ENCODE results near the gene HCFC1. TPM values are rescaled to one million over a fixed set of nuclear protein-coding genes. Genes with fewer than 3 reads are reported as not detected.
A peak's percentile ranks its signal among the peaks of the same experiment; 100 is the strongest.

Gene HCFC1
- polyA plus RNA-seq, result 12.2 TPM

- Mint-ChIP-seq H3K4me1 (peaks cover 16 to 34% (median 22%) of the 10 kb centered on the region in 3 donors), H3K36me3 (peaks cover 3% of the 10 kb centered on the region), H3K4me3 (peak within 1 kb of the TSS; percentile 93 to 100 (median 100)), H3K27ac (peak within 1 kb of the TSS; percentile 95 to 100 (median 99)), H3K27me3 (no peaks in the 10 kb centered on the region), H3K9me3 (no peaks in the 10 kb centered on the region)
Measured at GRCh38 chrX:153971450-153972367, at the start of gene HCFC1. Gene HCFC1 (minus strand): TSS chrX:153971818. CDS start chrX:153970840, 978 bp downstream.

- no peaks in the 10 kb centered on the region for H3K9me3 Mint-ChIP-seq
- H3K4me1 Mint-ChIP-seq, result peaks cover 3 to 4% (median 4%) of the 10 kb centered on the region in 3 donors
- H3K27ac Mint-ChIP-seq, result no peak overlapping the region
- H3K36me3 Mint-ChIP-seq, result peaks cover 2% of the 10 kb centered on the region
- H3K27me3 Mint-ChIP-seq, result peaks cover 1% of the 10 kb centered on the region
- H3K4me3 Mint-ChIP-seq, result peak overlapping the region in 1 of 4 donors; percentile 27
Measured at GRCh38 chrX:154021131-154021611, 49.6 kb upstream of the HCFC1 start.

- Mint-ChIP-seq H3K36me3 (peaks cover 2% of the 10 kb centered on the region), H3K27me3 (peaks cover 1% of the 10 kb centered on the region), H3K4me1 (peaks cover 3 to 4% (median 4%) of the 10 kb centered on the region in 3 donors), H3K9me3 (no peaks in the 10 kb centered on the region), H3K4me3 (peak overlapping the region; percentile 82 to 94 (median 92)), H3K27ac (peak overlapping the region; percentile 49 to 92 (median 87))
Measured at GRCh38 chrX:154020536-154021115, 49.0 kb upstream of the HCFC1 start.

GRCh38 chrX:154019633-154020528 lies 48.3 kb upstream of the HCFC1 start, which contains the start of gene IRAK1:
Gene IRAK1 (minus strand): TSS chrX:154019902. CDS start chrX:154019812, 90 bp downstream.
- H3K36me3 Mint-ChIP-seq, result peaks cover 2% of the 10 kb centered on the region
- H3K27me3 Mint-ChIP-seq, result peaks cover 1% of the 10 kb centered on the region
- no peaks in the 10 kb centered on the region for H3K9me3 Mint-ChIP-seq
- H3K4me3 Mint-ChIP-seq, result peak within 1 kb of the TSS; percentile 84 to 97 (median 94)
- peak within 1 kb of the TSS; percentile 86 to 94 (median 92) for H3K27ac Mint-ChIP-seq
- peaks cover 3 to 4% (median 4%) of the 10 kb centered on the region in 3 donors for H3K4me1 Mint-ChIP-seq

GRCh38 chrX:154019061-154019621 lies 47.5 kb upstream of the HCFC1 start:
- H3K4me3 Mint-ChIP-seq, result peak overlapping the region; percentile 84 to 97 (median 92)
- H3K4me1 Mint-ChIP-seq, result peaks cover 3 to 4% (median 4%) of the 10 kb centered on the region in 3 donors
- H3K27me3 Mint-ChIP-seq, result no peaks in the 10 kb centered on the region
- H3K36me3 Mint-ChIP-seq, result peaks cover 2% of the 10 kb centered on the region
- H3K9me3 Mint-ChIP-seq, result no peaks in the 10 kb centered on the region
- peak overlapping the region; percentile 86 to 94 (median 91) for H3K27ac Mint-ChIP-seq

- Mint-ChIP-seq H3K4me1 (peaks cover 3 to 6% (median 4%) of the 10 kb centered on the region in 3 donors), H3K36me3 (peaks cover 2% of the 10 kb centered on the region), H3K4me3 (peak overlapping the region; percentile 84 to 97 (median 92)), H3K9me3 (no peaks in the 10 kb centered on the region), H3K27me3 (no peaks in the 10 kb centered on the region), H3K27ac (peak overlapping the region; percentile 86 to 94 (median 91))
Measured at GRCh38 chrX:154018518-154019060, 47.0 kb upstream of the HCFC1 start.

GRCh38 chrX:154017766-154018517 lies 46.3 kb upstream of the HCFC1 start:
- Mint-ChIP-seq H3K27me3 (no peaks in the 10 kb centered on the region), H3K27ac (peak overlapping the region in 2 of 3 donors; percentile 76 to 91), H3K4me1 (peaks cover 3 to 7% (median 4%) of the 10 kb centered on the region in 3 donors), H3K36me3 (no peaks in the 10 kb centered on the region), H3K4me3 (peak overlapping the region; percentile 84 to 97 (median 92)), H3K9me3 (no peaks in the 10 kb centered on the region)

GRCh38 chrX:154016366-154017076 lies 44.9 kb upstream of the HCFC1 start:
- H3K27ac Mint-ChIP-seq, result peak overlapping the region in 1 of 3 donors; percentile 31
- H3K27me3 Mint-ChIP-seq, result peaks cover 4% of the 10 kb centered on the region
- peaks cover 3 to 6% (median 4%) of the 10 kb centered on the region in 3 donors for H3K4me1 Mint-ChIP-seq
- H3K36me3 Mint-ChIP-seq, result no peaks in the 10 kb centered on the region
- H3K4me3 Mint-ChIP-seq, result peak overlapping the region in 2 of 4 donors; percentile 12 to 35
- H3K9me3 Mint-ChIP-seq, result no peaks in the 10 kb centered on the region

GRCh38 chrX:154015581-154016264 lies 44.1 kb upstream of the HCFC1 start:
- no peaks in the 10 kb centered on the region for H3K9me3 Mint-ChIP-seq
- peak overlapping the region in 2 of 4 donors; percentile 35 to 37 for H3K4me3 Mint-ChIP-seq
- H3K27ac Mint-ChIP-seq, result peak overlapping the region in 1 of 3 donors; percentile 63
- H3K27me3 Mint-ChIP-seq, result peaks cover 4% of the 10 kb centered on the region
- no peaks in the 10 kb centered on the region for H3K36me3 Mint-ChIP-seq
- H3K4me1 Mint-ChIP-seq, result peaks cover 3 to 6% (median 4%) of the 10 kb centered on the region in 3 donors

GRCh38 chrX:154014429-154015380 lies 43.1 kb upstream of the HCFC1 start:
- no peaks in the 10 kb centered on the region for H3K9me3 Mint-ChIP-seq
- peak overlapping the region in 2 of 4 donors; percentile 58 to 70 for H3K4me3 Mint-ChIP-seq
- H3K4me1 Mint-ChIP-seq, result peaks cover 1 to 6% (median 4%) of the 10 kb centered on the region in 3 donors
- H3K27me3 Mint-ChIP-seq, result peaks cover 4% of the 10 kb centered on the region
- peak overlapping the region in 2 of 3 donors; percentile 46 to 93 for H3K27ac Mint-ChIP-seq
- no peaks in the 10 kb centered on the region for H3K36me3 Mint-ChIP-seq

GRCh38 chrX:154013614-154014360 lies 42.2 kb upstream of the HCFC1 start:
- H3K27ac Mint-ChIP-seq, result peak overlapping the region in 1 of 3 donors; percentile 74
- H3K36me3 Mint-ChIP-seq, result no peaks in the 10 kb centered on the region
- H3K4me3 Mint-ChIP-seq, result peak overlapping the region in 1 of 4 donors; percentile 78
- H3K9me3 Mint-ChIP-seq, result no peaks in the 10 kb centered on the region
- peaks cover 4% of the 10 kb centered on the region for H3K27me3 Mint-ChIP-seq
- peaks cover 2 to 7% (median 4%) of the 10 kb centered on the region in 3 donors for H3K4me1 Mint-ChIP-seq

All from IgD-negative memory B cell (primary cell).